IPS DF 6.9 (cell line): ENCODE data around the gene TCHP.

Experiments
- DNase-seq: peaks from one replicate; pipeline ENCODE4 v3.0.0-alpha.2; 2013; ENCODE audit warnings: low read depth, low spot score
- H3K27ac ChIP-seq: one replicate; pipeline ENCODE4 v1.5.1; 2013; ENCODE audit warnings: low read length, control low read depth
- H3K27me3 ChIP-seq: 2 replicates; pipeline ENCODE4 v1.6.1; 2013; ENCODE audit warnings: mild to moderate bottlenecking, low read length; ENCODE audit not compliant: control insufficient read depth, insufficient read depth
- H3K36me3 ChIP-seq: 2 replicates; pipeline ENCODE4 v1.6.1; 2013; ENCODE audit warnings: low read length; ENCODE audit not compliant: control insufficient read depth, insufficient read depth
- H3K4me1 ChIP-seq: 2 replicates; pipeline ENCODE4 v1.6.1; 2013; ENCODE audit warnings: low read length; ENCODE audit not compliant: control insufficient read depth, insufficient read depth
- H3K4me3 ChIP-seq: 2 replicates; pipeline ENCODE4 v1.5.1; 2013; ENCODE audit warnings: mild to moderate bottlenecking, low read length
- H3K9me3 ChIP-seq: 2 replicates; pipeline ENCODE4 v1.6.1; 2013; ENCODE audit warnings: low read length, inconsistent platforms; ENCODE audit not compliant: control insufficient read depth, insufficient read depth
- WGBS: extraction: QIAGEN DNeasy Blood & Tissue Kit; methylation state at CpG from one replicate; pipeline ENCODE4 v1.1.7; 2013; ENCODE audit warnings: mixed read lengths, missing lambda C conversion rate; ENCODE audit not compliant: insufficient read length, insufficient coverage; 5-methylcytosine and 5-hydroxymethylcytosine counted together

Gene TCHP

GRCh38 chr12:109932878-109933503 is 32.9 kb downstream of the TCHP start:
- no peak for DNase-seq
- Histone ChIP-seq H3K27ac (no peak overlapping the region), H3K9me3 (no peaks in the 10 kb centered on the region), H3K27me3 (no peaks in the 10 kb centered on the region), H3K36me3 (peaks cover 9% of the 10 kb centered on the region), H3K4me3 (no peak overlapping the region), H3K4me1 (no peaks in the 10 kb centered on the region)
- no CpG with 5 or more reads among the region's 14 CpGs for WGBS

DNA sequence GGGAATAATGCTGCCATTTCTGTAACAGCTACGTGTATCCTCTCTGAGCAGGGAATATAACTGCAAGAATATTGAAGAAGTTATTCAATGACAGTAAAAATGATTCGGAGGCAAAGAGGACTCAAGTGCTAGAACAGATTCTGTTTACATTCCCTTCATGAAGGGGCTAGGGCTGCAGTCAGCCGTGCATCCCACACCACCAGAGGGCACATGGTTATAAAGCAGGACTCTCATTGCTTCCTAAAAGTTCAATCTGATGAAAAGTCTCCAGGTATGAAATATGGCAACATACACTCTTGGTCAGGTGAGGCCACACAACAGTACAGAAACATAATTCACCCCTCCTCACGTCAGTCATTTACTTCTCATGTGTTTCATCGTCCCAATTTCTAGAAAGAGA is 34.0 kb downstream of the TCHP start:
- H3K36me3 ChIP-seq = peaks cover 15% of the 10 kb centered on the region
- WGBS = no CpG with 5 or more reads among the region's 5 CpGs
- no peaks in the 10 kb centered on the region for H3K27me3 ChIP-seq
- DNase-seq = no peak
- no peak overlapping the region for H3K4me3 ChIP-seq
- H3K27ac ChIP-seq = no peak overlapping the region
- H3K9me3 ChIP-seq = no peaks in the 10 kb centered on the region
- no peaks in the 10 kb centered on the region for H3K4me1 ChIP-seq

DNA sequence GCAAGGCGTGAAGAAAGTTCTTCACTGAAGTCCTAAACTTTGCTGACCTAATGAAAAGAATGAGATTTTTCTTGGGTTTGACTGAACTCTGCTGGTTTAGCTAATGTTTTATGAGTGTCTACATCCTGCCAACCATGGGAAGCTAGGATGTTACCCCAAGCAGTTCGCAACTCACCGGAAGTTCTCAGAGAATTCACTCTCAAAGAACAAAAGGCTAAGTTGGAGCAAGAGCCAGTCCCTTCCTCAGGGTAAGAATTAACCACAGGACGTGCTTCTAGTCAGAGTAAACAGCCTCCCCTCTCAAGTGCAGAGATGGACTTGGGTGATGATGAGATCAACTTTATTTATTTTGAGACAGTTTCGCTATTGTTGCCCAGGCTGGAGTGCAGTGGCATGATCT is 37.3 kb downstream of the TCHP start:
- no peaks in the 10 kb centered on the region for H3K27me3 ChIP-seq
- H3K27ac ChIP-seq = no peak overlapping the region
- WGBS = no CpG with 5 or more reads among the region's 5 CpGs
- H3K4me3 ChIP-seq = no peak overlapping the region
- H3K4me1 ChIP-seq = no peaks in the 10 kb centered on the region
- no peak for DNase-seq
- peaks cover 11% of the 10 kb centered on the region for H3K36me3 ChIP-seq
- H3K9me3 ChIP-seq = no peaks in the 10 kb centered on the region

- H3K27me3 ChIP-seq = no peaks in the 10 kb centered on the region
- DNase-seq = no peak
- no peak overlapping the region for H3K4me3 ChIP-seq
- H3K27ac ChIP-seq = no peak overlapping the region
- no peaks in the 10 kb centered on the region for H3K9me3 ChIP-seq
- peaks cover 8% of the 10 kb centered on the region; the same call in 1 of the 2 replicates for H3K36me3 ChIP-seq
- no peaks in the 10 kb centered on the region for H3K4me1 ChIP-seq
- no CpG with 5 or more reads among the region's 7 CpGs for WGBS
Measured at GRCh38 chr12:109938947-109939346, 38.9 kb downstream of the TCHP start.

DNA sequence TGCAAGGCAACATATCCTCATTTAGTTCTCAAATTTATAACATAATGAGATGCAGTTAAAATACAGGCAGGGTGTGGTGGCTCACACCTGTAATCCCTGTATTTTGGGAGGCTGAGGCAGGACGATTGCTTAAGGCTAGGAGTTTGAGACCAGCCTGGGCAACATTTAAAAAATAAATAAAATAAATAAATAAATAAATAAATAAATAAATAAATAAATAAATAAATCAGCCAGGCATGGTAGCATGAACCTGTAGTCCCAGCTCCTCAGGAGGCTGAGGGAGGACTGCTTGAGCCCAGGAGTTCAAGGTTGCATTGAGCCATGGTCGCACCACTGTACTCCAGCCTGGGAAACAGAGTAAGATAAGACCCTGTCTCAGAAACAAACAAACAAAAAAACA is 39.4 kb downstream of the TCHP start:
- peaks cover 8% of the 10 kb centered on the region; the same call in 1 of the 2 replicates for H3K36me3 ChIP-seq
- no peaks in the 10 kb centered on the region for H3K4me1 ChIP-seq
- no peaks in the 10 kb centered on the region for H3K27me3 ChIP-seq
- H3K4me3 ChIP-seq = no peak overlapping the region
- no peaks in the 10 kb centered on the region for H3K9me3 ChIP-seq
- H3K27ac ChIP-seq = no peak overlapping the region
- no CpG with 5 or more reads among the region's 2 CpGs for WGBS
- DNase-seq = no peak

DNA sequence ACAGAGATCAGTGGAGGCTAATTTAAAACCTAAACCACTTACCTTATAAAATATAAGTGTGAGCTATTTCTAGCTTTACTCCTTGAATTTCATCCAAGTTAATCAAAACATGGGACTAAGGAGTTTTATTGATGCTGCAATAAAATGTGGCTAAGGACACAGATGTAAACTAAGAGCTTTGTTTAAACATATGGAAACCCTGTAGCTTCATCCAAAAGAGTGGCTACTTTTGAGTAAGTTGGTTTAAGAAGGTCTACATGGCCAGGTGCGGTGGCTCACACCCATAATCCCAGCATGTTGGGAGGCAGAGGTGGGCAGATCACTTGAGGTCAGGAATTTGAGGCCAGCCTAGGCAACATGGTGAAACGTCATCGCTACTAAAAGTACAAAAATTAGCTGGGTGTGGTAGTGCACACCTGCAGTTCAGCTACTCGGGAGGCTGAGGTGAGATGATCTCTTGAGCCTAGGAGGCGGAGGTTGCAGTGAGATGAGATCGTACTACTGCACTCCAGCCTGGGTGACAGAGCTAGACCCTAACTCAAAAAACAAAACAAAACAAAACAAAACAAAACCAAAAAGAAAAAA is 40.4 kb downstream of the TCHP start:
- no peaks in the 10 kb centered on the region for H3K9me3 ChIP-seq
- DNase-seq = no peak
- H3K4me1 ChIP-seq = peaks cover 2% of the 10 kb centered on the region; the same call in 1 of the 2 replicates
- H3K4me3 ChIP-seq = no peak overlapping the region
- H3K36me3 ChIP-seq = peaks cover 8% of the 10 kb centered on the region; the same call in 1 of the 2 replicates
- no peak overlapping the region for H3K27ac ChIP-seq
- H3K27me3 ChIP-seq = no peaks in the 10 kb centered on the region
- WGBS = no CpG with 5 or more reads among the region's 6 CpGs

GRCh38 chr12:109943811-109944210 is 43.7 kb downstream of the TCHP start:
- peaks cover 7% of the 10 kb centered on the region; the same call in 1 of the 2 replicates for H3K4me1 ChIP-seq
- no CpG with 5 or more reads among the region's 7 CpGs for WGBS

GRCh38 chr12:109944561-109945359 is 44.7 kb downstream of the TCHP start:
- no CpG with 5 or more reads among the region's 17 CpGs for WGBS
- Histone ChIP-seq H3K9me3 (no peaks in the 10 kb centered on the region), H3K36me3 (no peaks in the 10 kb centered on the region), H3K4me3 (no peak overlapping the region), H3K27ac (no peak overlapping the region), H3K4me1 (peaks cover 7% of the 10 kb centered on the region; the same call in 1 of the 2 replicates), H3K27me3 (no peaks in the 10 kb centered on the region)
- peak; percentile 64 for DNase-seq

More at GRCh38 chr12:109943811-109944210, 43.7 kb downstream of the TCHP start:
- Histone ChIP-seq H3K27ac (no peak overlapping the region), H3K9me3 (no peaks in the 10 kb centered on the region), H3K4me3 (no peak overlapping the region), H3K36me3 (no peaks in the 10 kb centered on the region), H3K27me3 (no peaks in the 10 kb centered on the region)
- DNase-seq = no peak

GRCh38 chr12:109946505-109946904 is 46.4 kb downstream of the TCHP start:
- no peaks in the 10 kb centered on the region for H3K36me3 ChIP-seq
- WGBS = no CpG with 5 or more reads among the region's 5 CpGs
- no peak overlapping the region for H3K27ac ChIP-seq
- no peak overlapping the region for H3K4me3 ChIP-seq
- no peaks in the 10 kb centered on the region for H3K27me3 ChIP-seq
- no peaks in the 10 kb centered on the region for H3K9me3 ChIP-seq
- H3K4me1 ChIP-seq = peaks cover 7% of the 10 kb centered on the region; the same call in 1 of the 2 replicates
- DNase-seq = no peak

- peaks cover 7% of the 10 kb centered on the region; the same call in 1 of the 2 replicates for H3K4me1 ChIP-seq
- H3K27ac ChIP-seq = no peak overlapping the region
- no peak for DNase-seq
- no CpG with 5 or more reads among the region's 9 CpGs for WGBS
- H3K4me3 ChIP-seq = no peak overlapping the region
- no peaks in the 10 kb centered on the region for H3K36me3 ChIP-seq
- H3K9me3 ChIP-seq = no peaks in the 10 kb centered on the region
- H3K27me3 ChIP-seq = no peaks in the 10 kb centered on the region
Measured at GRCh38 chr12:109946913-109947312, 46.8 kb downstream of the TCHP start.
